Measurements from ENCODE around the gene FLYWCH1.
A peak's percentile ranks its signal among the peaks of the same experiment; 100 is the strongest.

FLYWCH1 gene

GRCh38 chr16:2983706-2984136 is 72.0 kb downstream of the FLYWCH1 start:
- DNase-seq (ENCODE audit: low read depth), result peak; percentile 35

- DNase-seq (ENCODE audit: low read depth), result no peak
Observed at GRCh38 chr16:2985462-2985861, 73.7 kb downstream of the FLYWCH1 start.

- DNase-seq (ENCODE audit: low read depth), result no peak
Observed at GRCh38 chr16:2985893-2986355, 74.2 kb downstream of the FLYWCH1 start.

- no peak for DNase-seq (ENCODE audit: low read depth)
Observed at GRCh38 chr16:2986623-2987188, 75.0 kb downstream of the FLYWCH1 start.

- no peak for DNase-seq (ENCODE audit: low read depth)
Observed at GRCh38 chr16:2987286-2987685, 75.6 kb downstream of the FLYWCH1 start.

GRCh38 chr16:2987833-2988232 is 76.1 kb downstream of the FLYWCH1 start:
- DNase-seq (ENCODE audit: low read depth), result no peak

GRCh38 chr16:2988590-2989099 is 76.9 kb downstream of the FLYWCH1 start:
- DNase-seq (ENCODE audit: low read depth), result no peak

- DNase-seq (ENCODE audit: low read depth), result no peak
Observed at GRCh38 chr16:2990891-2991290, 79.2 kb downstream of the FLYWCH1 start.

GRCh38 chr16:2991566-2992261 is 80.0 kb downstream of the FLYWCH1 start:
- no peak for DNase-seq (ENCODE audit: low read depth)

- no peak for DNase-seq (ENCODE audit: low read depth)
Observed at GRCh38 chr16:2992383-2993081, 80.8 kb downstream of the FLYWCH1 start.

GRCh38 chr16:2996298-2996697 is 84.6 kb downstream of the FLYWCH1 start:
- no peak for DNase-seq (ENCODE audit: low read depth)

GRCh38 chr16:2999929-3000328 is 88.2 kb downstream of the FLYWCH1 start:
- DNase-seq (ENCODE audit: low read depth), result no peak

GRCh38 chr16:3000540-3000939 is 88.8 kb downstream of the FLYWCH1 start:
- DNase-seq (ENCODE audit: low read depth), result no peak

Data from stimulated activated CD8-positive, alpha-beta memory T cell treated with anti-CD3 and anti-CD28 coated beads, Interleukin-15, amount 100 ng/mL, for 1 hour (primary cell).